Frontal cortex (tissue), 4 donors: ENCODE data around the gene CRABP2. TPM values are rescaled to one million over a fixed set of nuclear protein-coding genes. Genes with fewer than 3 reads are reported as not detected.
A peak's percentile ranks its signal among the peaks of the same experiment; 100 is the strongest.

Experiments
- DNase-seq, 2 donors: peaks; one replicate each; pipeline ENCODE4 v3.0.0; 2012; ENCODE audit warnings: low spot score in 2 of 2
- FAIRE-seq: peaks from 2 replicates; lab custom pipeline; 2012; peaks lifted over from hg19 to GRCh38; lab: Jason Lieb, UNC
- total RNA-seq: library from RNA; depleted of rRNA; stranded (reverse); fragments of >200 nt; gene quantifications from one replicate; pipeline ENCODE4 v1.2.3, GENCODE V29; 2014
- donor health status: control.
- donor health status: control.
- donor health status: control.

Gene CRABP2
- total RNA-seq: 7.7 TPM

GRCh38 chr1:156705321-156705917 lies at the start of gene CRABP2:
Gene CRABP2 (minus strand): TSS chr1:156705583. CDS start chr1:156705446, 137 bp downstream.
- FAIRE-seq (no peak), DNase-seq (peak in 1 of 2 donors; percentile 50)

- DNase-seq (no peak), FAIRE-seq (no peak)
Measured at GRCh38 chr1:156754219-156754618, 48.8 kb upstream of the CRABP2 start.

GRCh38 chr1:156752843-156753482 lies 47.6 kb upstream of the CRABP2 start:
- DNase-seq: no peak
- no peak for FAIRE-seq

GRCh38 chr1:156751757-156752481 lies 46.5 kb upstream of the CRABP2 start:
- FAIRE-seq (no peak), DNase-seq (peak; percentile 97 to 98)

GRCh38 chr1:156751451-156751756 lies 46.0 kb upstream of the CRABP2 start, which contains the start of gene HDGF:
Gene HDGF (minus strand): TSS chr1:156751675. CDS start chr1:156751429, 246 bp downstream.
- no peak for FAIRE-seq

GRCh38 chr1:156750711-156751450 lies 45.5 kb upstream of the CRABP2 start:
- FAIRE-seq (no peak), DNase-seq (no peak)

More at GRCh38 chr1:156751451-156751756, 46.0 kb upstream of the CRABP2 start, which contains the start of gene HDGF:
- DNase-seq: no peak

- FAIRE-seq (no peak), DNase-seq (no peak)
Measured at GRCh38 chr1:156750191-156750672, 44.8 kb upstream of the CRABP2 start.

- DNase-seq: no peak
- FAIRE-seq: no peak
Measured at GRCh38 chr1:156749419-156750118, 44.2 kb upstream of the CRABP2 start.

GRCh38 chr1:156748670-156749418 lies 43.5 kb upstream of the CRABP2 start:
- FAIRE-seq (no peak), DNase-seq (no peak)

- no peak for DNase-seq
Measured at GRCh38 chr1:156747742-156748669, 42.6 kb upstream of the CRABP2 start.

GRCh38 chr1:156746728-156747631 lies 41.6 kb upstream of the CRABP2 start:
- DNase-seq (peak; percentile 72 to 77), FAIRE-seq (no peak)

More at GRCh38 chr1:156747742-156748669, 42.6 kb upstream of the CRABP2 start:
- no peak for FAIRE-seq

GRCh38 chr1:156746406-156746727 lies 41.0 kb upstream of the CRABP2 start:
- FAIRE-seq (no peak), DNase-seq (no peak)

GRCh38 chr1:156745881-156746280 lies 40.5 kb upstream of the CRABP2 start:
- DNase-seq: no peak
- FAIRE-seq: no peak

- DNase-seq (no peak), FAIRE-seq (no peak)
Measured at GRCh38 chr1:156744786-156745419, 39.5 kb upstream of the CRABP2 start.

GRCh38 chr1:156744344-156744743 lies 39.0 kb upstream of the CRABP2 start:
- DNase-seq (no peak), FAIRE-seq (no peak)
